ENCODE measurements around the gene BAZ1A.
"Not testable (repeated sequence)": the region's sequence is repeated elsewhere in the genome, so short reads cannot be mapped to it uniquely, and the experiment has no call there.

BAZ1A gene

DNA sequence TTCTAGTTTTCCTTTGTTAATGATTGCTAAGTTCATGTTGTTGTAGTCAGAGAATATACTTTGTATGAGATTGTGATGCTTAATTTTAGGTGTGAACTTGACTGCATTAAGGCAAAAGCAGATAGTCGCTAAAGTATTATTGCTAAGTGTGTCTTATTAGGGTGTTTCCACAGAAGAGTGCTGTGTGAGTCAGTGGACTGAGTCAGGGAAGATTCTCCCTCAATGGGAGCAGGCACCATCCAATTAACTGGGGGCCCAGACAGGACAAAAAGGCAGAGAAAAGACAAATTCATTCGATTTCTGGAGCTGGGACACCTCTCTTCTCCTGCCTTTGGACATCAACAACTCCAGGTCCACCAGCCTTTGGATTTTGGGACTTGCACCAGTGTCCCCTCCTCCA lies 48.5 kb downstream of the BAZ1A start:
- TF ChIP-seq, protein P1, sequence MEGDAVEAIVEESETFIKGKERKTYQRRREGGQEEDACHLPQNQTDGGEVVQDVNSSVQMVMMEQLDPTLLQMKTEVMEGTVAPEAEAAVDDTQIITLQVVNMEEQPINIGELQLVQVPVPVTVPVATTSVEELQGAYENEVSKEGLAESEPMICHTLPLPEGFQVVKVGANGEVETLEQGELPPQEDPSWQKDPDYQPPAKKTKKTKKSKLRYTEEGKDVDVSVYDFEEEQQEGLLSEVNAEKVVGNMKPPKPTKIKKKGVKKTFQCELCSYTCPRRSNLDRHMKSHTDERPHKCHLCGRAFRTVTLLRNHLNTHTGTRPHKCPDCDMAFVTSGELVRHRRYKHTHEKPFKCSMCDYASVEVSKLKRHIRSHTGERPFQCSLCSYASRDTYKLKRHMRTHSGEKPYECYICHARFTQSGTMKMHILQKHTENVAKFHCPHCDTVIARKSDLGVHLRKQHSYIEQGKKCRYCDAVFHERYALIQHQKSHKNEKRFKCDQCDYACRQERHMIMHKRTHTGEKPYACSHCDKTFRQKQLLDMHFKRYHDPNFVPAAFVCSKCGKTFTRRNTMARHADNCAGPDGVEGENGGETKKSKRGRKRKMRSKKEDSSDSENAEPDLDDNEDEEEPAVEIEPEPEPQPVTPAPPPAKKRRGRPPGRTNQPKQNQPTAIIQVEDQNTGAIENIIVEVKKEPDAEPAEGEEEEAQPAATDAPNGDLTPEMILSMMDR (IDR thresholded peaks at IDR 0.05; ENCODE audit: low read depth, low read length) = no peak
- no peak overlapping the region for H3K4me3 ChIP-seq (ENCODE audit: low read depth, low read length)

- no peak overlapping the region for H3K4me3 ChIP-seq (ENCODE audit: low read depth, low read length)
- TF ChIP-seq, protein P1 (IDR thresholded peaks at IDR 0.05; ENCODE audit: low read depth, low read length) = no peak
These were observed 50.3 kb downstream of the BAZ1A start for GRCh38 chr14:34824826-34825225.

DNA sequence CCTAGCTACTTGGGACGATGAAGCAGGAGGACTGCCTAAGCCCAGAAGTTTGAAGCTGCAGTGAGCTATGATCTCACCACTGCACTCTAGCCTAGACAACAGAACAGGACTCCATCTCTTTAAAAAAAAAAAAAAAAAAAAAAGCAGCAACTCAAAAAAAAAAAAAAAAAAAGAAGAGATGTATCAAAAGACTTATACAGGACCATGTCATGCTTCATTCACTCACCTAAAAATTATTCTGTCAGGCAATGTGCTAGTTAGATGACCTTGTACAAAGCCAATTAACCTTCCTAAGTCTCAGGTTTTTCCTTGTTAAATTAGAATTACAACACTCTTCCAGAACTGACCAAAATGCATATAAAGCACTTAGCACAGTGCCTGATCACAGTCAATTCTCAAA lies 50.9 kb downstream of the BAZ1A start:
- no peak overlapping the region for H3K4me3 ChIP-seq (ENCODE audit: low read depth, low read length)
- TF ChIP-seq, protein P1 (IDR thresholded peaks at IDR 0.05; ENCODE audit: low read depth, low read length) = no peak

DNA sequence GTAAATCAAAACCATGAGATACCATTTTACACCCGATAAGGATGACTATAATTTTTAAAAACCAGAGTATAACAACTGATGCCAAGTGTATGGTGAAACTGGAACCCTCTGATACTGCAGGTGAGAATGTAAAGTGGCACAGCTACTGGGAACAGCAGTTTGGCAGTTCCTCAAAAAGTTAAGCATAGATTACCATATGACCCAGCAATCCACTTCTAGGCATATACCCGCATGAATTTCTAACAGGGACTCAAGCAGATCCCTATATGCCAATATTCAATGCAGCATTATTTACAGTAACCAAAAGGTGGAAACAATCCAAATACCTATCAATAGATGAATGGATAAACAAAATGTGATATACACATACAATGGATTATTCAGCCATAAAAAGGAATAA lies 57.4 kb downstream of the BAZ1A start:
- TF ChIP-seq, protein P1 (IDR thresholded peaks at IDR 0.05; ENCODE audit: low read depth, low read length) = no peak
- no peak overlapping the region for H3K4me3 ChIP-seq (ENCODE audit: low read depth, low read length)

- no peak overlapping the region for H3K4me3 ChIP-seq (ENCODE audit: low read depth, low read length)
These were observed 65.1 kb downstream of the BAZ1A start for GRCh38 chr14:34810028-34810427.

GRCh38 chr14:34806257-34806656 lies 68.9 kb downstream of the BAZ1A start:
- TF ChIP-seq, protein P1 (IDR thresholded peaks at IDR 0.05; ENCODE audit: low read depth, low read length) = no peak
- H3K4me3 ChIP-seq (ENCODE audit: low read depth, low read length) = no peak overlapping the region

More at GRCh38 chr14:34810028-34810427, 65.1 kb downstream of the BAZ1A start:
- TF ChIP-seq, protein P1 (IDR thresholded peaks at IDR 0.05; ENCODE audit: low read depth, low read length) = no peak

DNA sequence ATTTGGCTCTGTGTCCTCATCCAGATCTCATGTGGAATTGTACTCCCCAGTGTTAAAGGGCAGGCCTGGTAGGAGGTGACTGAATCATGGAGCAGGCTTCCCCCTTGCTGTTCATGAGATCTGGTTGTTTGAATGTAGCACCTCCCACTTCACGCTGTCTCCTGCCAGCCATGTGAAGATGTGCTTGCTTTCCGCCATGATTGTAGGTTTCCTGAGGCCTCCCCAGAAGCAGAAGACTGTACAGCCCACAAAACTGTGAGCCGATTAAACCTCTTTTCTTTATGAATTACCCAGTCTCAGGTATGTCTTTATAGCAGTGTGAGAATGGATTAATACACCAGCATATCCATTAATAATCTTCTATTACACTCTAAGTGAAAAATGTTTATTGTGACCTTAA lies 70.2 kb downstream of the BAZ1A start:
- TF ChIP-seq, protein P1 (IDR thresholded peaks at IDR 0.05; ENCODE audit: low read depth, low read length) = no peak
- H3K4me3 ChIP-seq (ENCODE audit: low read depth, low read length) = no peak overlapping the region

DNA sequence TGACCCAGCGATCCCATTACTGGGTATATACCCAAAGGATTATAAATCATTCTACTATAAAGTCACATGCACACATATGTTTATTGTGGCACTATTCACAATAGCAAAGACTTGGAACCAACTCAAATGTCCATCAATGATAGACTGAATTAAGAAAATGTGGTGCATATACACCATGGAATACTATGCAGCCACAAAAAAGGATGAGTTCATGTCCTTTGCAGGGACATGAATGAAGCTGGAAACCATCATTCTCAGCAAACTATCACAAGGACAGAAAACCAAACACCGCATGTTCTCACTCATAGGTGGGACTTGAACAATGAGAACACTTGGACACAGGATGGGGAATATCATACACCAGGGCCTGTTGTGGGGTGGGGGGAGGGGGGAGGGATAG lies 76.3 kb downstream of the BAZ1A start:
- H3K4me3 ChIP-seq (ENCODE audit: low read depth, low read length) = not testable (repeated sequence)

Measured in WI38 (cell line).